Nephron (organoid): Measurements from ENCODE around the gene ITPKC.

Experiments
- H3K27ac Mint-ChIP-seq, 3 experiments: 2 replicates each; pipeline ENCODE4 v1.8.0; 2020; ENCODE audit warnings: mixed read lengths in 3 of 3, mild to moderate bottlenecking in 2 of 3, moderate library complexity in 1 of 3
- H3K27me3 Mint-ChIP-seq: 2 replicates; pipeline ENCODE4 v1.8.0; 2021; ENCODE audit warnings: low read depth, mild to moderate bottlenecking, moderate library complexity, mixed read lengths
- H3K36me3 Mint-ChIP-seq: 2 replicates; pipeline ENCODE4 v1.8.0; 2020; ENCODE audit warnings: low read depth, mixed read lengths
- H3K4me1 Mint-ChIP-seq: 2 replicates; pipeline ENCODE4 v1.8.0; 2020; ENCODE audit warnings: mixed read lengths
- H3K4me3 Mint-ChIP-seq, 3 experiments: 2 replicates each; pipeline ENCODE4 v1.8.0; 2020; ENCODE audit warnings: mild to moderate bottlenecking in 3 of 3, mixed read lengths in 3 of 3, moderate library complexity in 2 of 3
- H3K9me3 Mint-ChIP-seq: 2 replicates; pipeline ENCODE4 v1.8.0; 2020; ENCODE audit warnings: mixed read lengths
- TF ChIP-seq, protein P1 (sequence below), 3 experiments: fragments of 200-600 bp; sonication (generic); IDR thresholded peaks; one replicate each; pipeline ENCODE4 v1.5.0; 2021; ENCODE audit warnings: antibody characterized with exemption in 3 of 3; ENCODE audit not compliant: unreplicated experiment in 3 of 3

The ITPKC gene

DNA sequence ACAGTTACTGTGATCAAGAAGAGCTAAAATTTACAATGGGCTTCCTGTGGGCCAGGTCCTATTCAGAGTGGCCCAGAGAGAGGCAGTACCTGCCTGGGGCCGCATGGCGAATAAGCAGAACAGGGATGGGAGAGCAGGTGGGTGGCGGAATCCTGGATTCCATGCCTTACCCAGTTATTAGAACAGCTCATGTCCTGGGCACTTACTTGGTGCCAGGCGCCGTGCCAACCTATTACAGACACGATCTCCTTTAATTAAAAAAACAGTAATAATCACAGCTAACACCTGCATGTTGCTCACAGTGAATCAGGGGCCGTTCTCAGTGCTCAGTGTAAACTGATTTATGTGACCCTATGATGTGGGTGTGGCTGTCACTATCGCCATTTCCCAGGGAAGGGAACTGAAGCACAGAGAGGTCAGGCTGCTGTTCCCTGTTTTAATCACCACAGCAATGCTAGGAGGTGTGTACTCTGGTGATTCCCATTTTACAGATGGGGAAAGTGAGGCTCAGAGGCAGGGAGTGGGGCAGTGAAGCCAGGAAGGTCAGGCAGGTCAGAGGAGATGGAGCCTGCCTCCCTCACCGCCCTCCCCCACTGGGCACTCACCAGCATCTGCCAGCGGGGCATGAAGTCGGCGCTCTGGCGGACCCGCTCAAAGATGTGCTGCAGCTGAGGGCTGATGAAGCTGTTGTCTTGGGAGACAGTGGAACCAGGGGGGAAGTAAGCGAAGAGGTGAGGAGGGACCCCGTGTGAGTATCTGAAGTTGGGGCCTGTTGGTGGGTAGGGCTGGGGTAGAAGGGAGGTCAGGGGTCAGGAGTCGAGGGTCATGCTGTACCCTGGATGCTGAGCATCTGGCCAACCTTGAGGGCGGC is 12.2 kb upstream of the ITPKC start:
- Mint-ChIP-seq H3K9me3 (no peaks in the 10 kb centered on the region), H3K27ac (peak overlapping the region in 1 of 3 experiments; percentile 71)
- TF ChIP-seq, protein P1, sequence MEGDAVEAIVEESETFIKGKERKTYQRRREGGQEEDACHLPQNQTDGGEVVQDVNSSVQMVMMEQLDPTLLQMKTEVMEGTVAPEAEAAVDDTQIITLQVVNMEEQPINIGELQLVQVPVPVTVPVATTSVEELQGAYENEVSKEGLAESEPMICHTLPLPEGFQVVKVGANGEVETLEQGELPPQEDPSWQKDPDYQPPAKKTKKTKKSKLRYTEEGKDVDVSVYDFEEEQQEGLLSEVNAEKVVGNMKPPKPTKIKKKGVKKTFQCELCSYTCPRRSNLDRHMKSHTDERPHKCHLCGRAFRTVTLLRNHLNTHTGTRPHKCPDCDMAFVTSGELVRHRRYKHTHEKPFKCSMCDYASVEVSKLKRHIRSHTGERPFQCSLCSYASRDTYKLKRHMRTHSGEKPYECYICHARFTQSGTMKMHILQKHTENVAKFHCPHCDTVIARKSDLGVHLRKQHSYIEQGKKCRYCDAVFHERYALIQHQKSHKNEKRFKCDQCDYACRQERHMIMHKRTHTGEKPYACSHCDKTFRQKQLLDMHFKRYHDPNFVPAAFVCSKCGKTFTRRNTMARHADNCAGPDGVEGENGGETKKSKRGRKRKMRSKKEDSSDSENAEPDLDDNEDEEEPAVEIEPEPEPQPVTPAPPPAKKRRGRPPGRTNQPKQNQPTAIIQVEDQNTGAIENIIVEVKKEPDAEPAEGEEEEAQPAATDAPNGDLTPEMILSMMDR (IDR thresholded peaks at IDR 0.05; ENCODE audit: unreplicated experiment in 3 of 3): no peak

DNA sequence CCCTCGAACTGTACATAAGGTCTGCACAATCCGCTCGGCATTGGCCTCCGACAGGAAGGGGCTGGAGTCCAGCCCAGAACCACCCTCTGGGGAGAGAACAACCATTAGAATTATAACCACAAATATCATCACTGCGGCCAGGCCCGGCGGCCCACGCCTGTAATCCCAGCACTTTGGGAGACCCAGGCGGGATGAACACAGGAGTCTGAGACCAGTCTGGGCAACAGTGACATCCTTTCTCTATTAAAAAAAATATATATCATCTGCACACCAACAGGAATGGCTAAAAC is 11.6 kb upstream of the ITPKC start:
- H3K27ac Mint-ChIP-seq: peak overlapping the region in 1 of 3 experiments; percentile 71
- TF ChIP-seq, protein P1 (IDR thresholded peaks at IDR 0.05; ENCODE audit: unreplicated experiment in 3 of 3): no peak
- H3K36me3 Mint-ChIP-seq: peaks cover 58% of the 10 kb centered on the region
- H3K9me3 Mint-ChIP-seq: no peaks in the 10 kb centered on the region
- H3K4me1 Mint-ChIP-seq: peaks cover 23% of the 10 kb centered on the region
- H3K4me3 Mint-ChIP-seq: no peak overlapping the region
- no peaks in the 10 kb centered on the region for H3K27me3 Mint-ChIP-seq

More for the DNA sequence above, 12.2 kb upstream of the ITPKC start:
- Mint-ChIP-seq H3K27me3 (no peaks in the 10 kb centered on the region), H3K36me3 (peaks cover 55% of the 10 kb centered on the region), H3K4me1 (peaks cover 23% of the 10 kb centered on the region), H3K4me3 (no peak overlapping the region)

DNA sequence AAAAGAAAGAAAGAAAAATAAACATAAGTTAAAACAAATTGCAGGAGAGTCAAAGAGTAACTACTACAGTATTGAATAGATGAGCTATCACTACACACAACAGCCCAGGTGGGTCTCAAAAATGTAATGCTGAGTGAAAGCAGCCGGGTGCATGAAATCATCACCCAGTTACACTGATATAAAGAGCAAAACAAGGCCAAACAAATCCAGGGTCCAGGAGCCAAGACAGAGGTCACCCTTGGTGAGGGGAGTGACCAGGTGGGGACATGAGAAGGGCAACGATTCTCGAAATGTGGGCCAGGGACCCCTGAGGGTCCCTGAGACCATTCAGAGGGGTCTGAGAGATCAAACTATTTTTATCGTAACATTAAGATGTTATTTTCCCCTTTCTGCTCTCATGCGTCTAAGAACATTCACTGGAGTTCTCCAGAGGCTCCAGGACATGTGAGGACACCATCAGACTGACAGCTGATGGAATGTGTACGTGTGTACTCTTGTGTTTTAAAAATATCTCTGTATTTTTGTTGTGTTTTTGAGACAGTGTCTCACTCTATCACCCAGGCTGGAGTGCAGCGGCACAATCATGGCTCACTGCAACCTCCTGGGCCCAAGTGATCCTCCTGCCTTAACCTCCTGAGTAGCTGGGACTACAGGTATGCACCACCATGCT is 10.8 kb upstream of the ITPKC start:
- Mint-ChIP-seq H3K4me1 (peaks cover 23% of the 10 kb centered on the region), H3K36me3 (peaks cover 57% of the 10 kb centered on the region), H3K4me3 (peak overlapping the region in 1 of 3 experiments; percentile 10), H3K27me3 (no peaks in the 10 kb centered on the region), H3K9me3 (no peaks in the 10 kb centered on the region), H3K27ac (peak overlapping the region; percentile 71 to 86 (median 85))
- TF ChIP-seq, protein P1 (IDR thresholded peaks at IDR 0.05; ENCODE audit: unreplicated experiment in 3 of 3): no peak

DNA sequence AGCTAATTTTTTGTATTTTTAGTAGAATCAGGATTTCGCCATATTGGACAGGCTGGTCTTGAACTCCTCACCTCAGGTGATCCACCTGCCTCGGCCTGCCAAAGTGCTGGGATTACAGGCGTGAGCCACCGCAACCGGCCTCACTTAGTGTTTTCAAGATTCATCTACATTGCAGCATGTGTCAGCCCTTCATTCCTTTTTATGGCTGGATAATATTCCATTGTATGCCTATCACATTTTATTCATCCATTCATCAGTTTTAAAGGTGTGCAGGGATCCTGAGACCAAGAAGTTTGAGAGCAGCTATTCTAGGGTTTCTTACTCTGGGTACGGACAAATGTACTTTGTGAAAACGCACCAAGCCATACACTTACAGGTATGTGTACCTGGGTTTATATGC is 9.3 kb upstream of the ITPKC start:
- TF ChIP-seq, protein P1 (IDR thresholded peaks at IDR 0.05; ENCODE audit: unreplicated experiment in 3 of 3): no peak
- no peaks in the 10 kb centered on the region for H3K27me3 Mint-ChIP-seq
- H3K4me3 Mint-ChIP-seq: no peak overlapping the region
- H3K4me1 Mint-ChIP-seq: peaks cover 16% of the 10 kb centered on the region
- H3K9me3 Mint-ChIP-seq: no peaks in the 10 kb centered on the region
- no peak overlapping the region for H3K27ac Mint-ChIP-seq
- H3K36me3 Mint-ChIP-seq: peaks cover 58% of the 10 kb centered on the region

DNA sequence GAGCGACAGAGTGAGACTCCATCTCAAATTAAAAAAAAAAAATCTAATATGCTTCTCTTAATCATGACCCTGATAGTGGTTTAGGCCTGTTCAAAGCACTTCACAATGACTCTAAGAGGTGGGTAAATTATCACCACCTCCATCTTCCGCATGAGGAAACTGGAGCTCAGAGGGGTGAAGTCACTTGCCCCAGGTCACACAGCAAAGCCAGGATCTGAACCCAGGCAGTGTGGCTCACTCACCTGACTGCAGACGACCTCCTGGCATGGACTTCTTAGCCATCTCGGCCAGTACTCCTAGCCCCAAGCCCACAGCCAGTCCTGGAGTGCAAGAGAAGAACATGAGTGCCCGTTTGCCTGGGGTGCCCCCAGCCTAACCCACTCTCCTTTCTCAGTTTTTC is 7.1 kb upstream of the ITPKC start:
- TF ChIP-seq, protein P1 (IDR thresholded peaks at IDR 0.05; ENCODE audit: unreplicated experiment in 3 of 3): no peak
- no peak overlapping the region for H3K4me3 Mint-ChIP-seq
- H3K9me3 Mint-ChIP-seq: no peaks in the 10 kb centered on the region
- peaks cover 19% of the 10 kb centered on the region for H3K4me1 Mint-ChIP-seq
- no peaks in the 10 kb centered on the region for H3K27me3 Mint-ChIP-seq
- H3K36me3 Mint-ChIP-seq: peaks cover 51% of the 10 kb centered on the region
- no peak overlapping the region for H3K27ac Mint-ChIP-seq
